ENCODE results near the gene CNN1.

DNA sequence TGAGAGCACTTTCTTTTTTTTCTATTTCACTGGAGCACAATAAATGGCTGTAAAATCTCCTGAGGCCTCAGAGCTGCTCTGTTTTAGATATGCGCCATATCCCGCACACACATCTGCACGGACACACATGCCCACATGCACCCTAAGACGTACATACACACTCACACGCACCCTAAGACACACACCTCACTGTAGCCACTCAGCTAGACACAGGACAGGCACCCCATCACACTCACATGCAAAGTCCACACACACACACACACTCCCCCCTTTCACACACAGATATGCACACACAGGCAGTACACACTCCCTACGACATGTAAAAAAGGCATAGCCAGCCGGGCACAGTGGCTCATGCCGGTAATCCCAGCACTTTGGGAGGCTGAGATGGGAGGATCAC, 11.6 kb downstream of the CNN1 start:
- TF ChIP-seq POLR2AphosphoS5 (IDR thresholded peaks at IDR 0.05; ENCODE audit: low read depth, low read length) (no peak), EP300 (IDR thresholded peaks at IDR 0.05; ENCODE audit: borderline replicate concordance in 1 of 2, low read depth in 1 of 2, low read length in 1 of 2) (no peak), CHD2 (IDR thresholded peaks at IDR 0.05; ENCODE audit: low read length, partially characterized antibody) (no peak), RFX5 (IDR thresholded peaks at IDR 0.05; ENCODE audit: low read length) (no peak), USF2 (IDR thresholded peaks at IDR 0.05; ENCODE audit: borderline replicate concordance, low read depth, low read length) (no peak), MXI1 (IDR thresholded peaks at IDR 0.05; ENCODE audit: low read depth, low read length) (no peak)
- TF ChIP-seq, protein P1, sequence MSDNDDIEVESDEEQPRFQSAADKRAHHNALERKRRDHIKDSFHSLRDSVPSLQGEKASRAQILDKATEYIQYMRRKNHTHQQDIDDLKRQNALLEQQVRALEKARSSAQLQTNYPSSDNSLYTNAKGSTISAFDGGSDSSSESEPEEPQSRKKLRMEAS (IDR thresholded peaks at IDR 0.05; ENCODE audit: low read depth): no peak
